ENCODE measurements around the gene SLC25A21.

- TF ChIP-seq POLR2A (IDR thresholded peaks at IDR 0.05; ENCODE audit: low read depth, low read length) (no peak), POLR2AphosphoS5 (IDR thresholded peaks at IDR 0.05; ENCODE audit: low read depth, low read length) (no peak)
Measured at GRCh38 chr14:36718216-36718615, 454.2 kb downstream of the SLC25A21 start.
